Measurements from ENCODE around the gene SLC39A8.
"Not testable (repeated sequence)": the region's sequence is repeated elsewhere in the genome, so short reads cannot be mapped to it uniquely, and the experiment has no call there.

The SLC39A8 gene

GRCh38 chr4:102244878-102245535 is 100.3 kb downstream of the SLC39A8 start:
- no peak for DNase-seq (ENCODE audit: low read depth)

GRCh38 chr4:102243296-102243695 is 102.0 kb downstream of the SLC39A8 start:
- not testable (repeated sequence) for DNase-seq (ENCODE audit: low read depth)

More at GRCh38 chr4:102244878-102245535, 100.3 kb downstream of the SLC39A8 start:
- no peak for TF ChIP-seq CTCF (conservative IDR thresholded peaks at IDR 0.05; ENCODE audit: low read depth, low read length)
- H3K4me3 ChIP-seq (ENCODE audit: low read length): no peak overlapping the region

GRCh38 chr4:102234243-102234838 is 110.9 kb downstream of the SLC39A8 start:
- no peak overlapping the region for H3K4me3 ChIP-seq (ENCODE audit: low read length)
- no peak for DNase-seq (ENCODE audit: low read depth)
- no peak for TF ChIP-seq CTCF (conservative IDR thresholded peaks at IDR 0.05; ENCODE audit: low read depth, low read length)

More at GRCh38 chr4:102243296-102243695, 102.0 kb downstream of the SLC39A8 start:
- not testable (repeated sequence) for H3K4me3 ChIP-seq (ENCODE audit: low read length)

GRCh38 chr4:102230194-102230593 is 115.1 kb downstream of the SLC39A8 start:
- no peak for TF ChIP-seq CTCF (conservative IDR thresholded peaks at IDR 0.05; ENCODE audit: low read depth, low read length)

GRCh38 chr4:102227388-102227787 is 117.9 kb downstream of the SLC39A8 start:
- DNase-seq (ENCODE audit: low read depth): no peak
- TF ChIP-seq CTCF (conservative IDR thresholded peaks at IDR 0.05; ENCODE audit: low read depth, low read length): no peak
- H3K4me3 ChIP-seq (ENCODE audit: low read length): no peak overlapping the region

More at GRCh38 chr4:102230194-102230593, 115.1 kb downstream of the SLC39A8 start:
- H3K4me3 ChIP-seq (ENCODE audit: low read length): no peak overlapping the region
- DNase-seq (ENCODE audit: low read depth): no peak

GRCh38 chr4:102223461-102223860 is 121.8 kb downstream of the SLC39A8 start:
- no peak for DNase-seq (ENCODE audit: low read depth)
- no peak for TF ChIP-seq CTCF (conservative IDR thresholded peaks at IDR 0.05; ENCODE audit: low read depth, low read length)
- no peak overlapping the region for H3K4me3 ChIP-seq (ENCODE audit: low read length)

GRCh38 chr4:102222838-102223409 is 122.4 kb downstream of the SLC39A8 start:
- TF ChIP-seq CTCF (conservative IDR thresholded peaks at IDR 0.05; ENCODE audit: low read depth, low read length): no peak
- no peak overlapping the region for H3K4me3 ChIP-seq (ENCODE audit: low read length)
- no peak for DNase-seq (ENCODE audit: low read depth)

Data from retinal pigment epithelial cell (primary cell).